ENCODE measurements around the gene CTXND1. TPM values are rescaled to one million over a fixed set of nuclear protein-coding genes. Genes with fewer than 3 reads are reported as not detected.

CTXND1 gene
- total and polyA plus RNA-seq, 2 experiments from 2014 or later = 0.05 TPM; not detected in 1

DNA sequence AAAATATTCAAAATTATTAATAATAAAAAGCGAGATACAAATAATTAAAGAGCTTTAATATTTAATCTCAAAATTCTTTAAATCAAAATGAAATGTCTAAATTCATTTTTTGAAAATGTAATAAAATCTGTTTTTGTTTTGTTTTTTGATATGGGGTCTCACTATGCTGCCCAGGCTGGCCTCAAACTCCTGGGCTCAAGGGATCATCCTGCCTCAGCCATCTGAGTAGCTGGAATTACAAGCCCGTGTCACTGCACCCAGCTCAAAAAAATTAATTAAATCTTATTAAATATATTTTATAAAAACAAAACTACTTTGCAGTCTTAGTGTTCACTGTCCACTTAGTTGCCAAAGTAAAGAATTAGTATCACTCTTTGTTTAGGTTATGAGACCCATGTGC is 60.8 kb downstream of the CTXND1 start:
- ATAC-seq (no peak), DNase-seq (ENCODE audit: low spot score) (no peak)
- H3K36me3 Mint-ChIP-seq (ENCODE audit: low read depth) = peaks cover 7% of the 10 kb centered on the region
- Histone ChIP-seq H3K4me3 (no peak overlapping the region), H3K27ac (ENCODE audit: low read depth) (no peak overlapping the region), H3K79me2 (replicated peaks; ENCODE audit: insufficient read depth) (no peaks in the 10 kb centered on the region), H3K4me2 (no peak overlapping the region), H4K20me1 (replicated peaks; ENCODE audit: insufficient read depth) (no peaks in the 10 kb centered on the region), H2AFZ (no peak overlapping the region), H3F3A (replicated peaks; ENCODE audit: low read depth) (no peaks in the 10 kb centered on the region), H3K4me1 (ENCODE audit: insufficient read depth) (no peaks in the 10 kb centered on the region), H3K27me3 (ENCODE audit: insufficient read depth) (no peaks in the 10 kb centered on the region), H3K9me2 (ENCODE audit: insufficient read depth) (peaks cover 7% of the 10 kb centered on the region), H3K36me3 (ENCODE audit: insufficient read depth) (no peaks in the 10 kb centered on the region)
- no peaks in the 10 kb centered on the region for H3K9me3 Mint-ChIP-seq
- TF ChIP-seq EZH2 (IDR thresholded peaks at IDR 0.05; ENCODE audit: low read depth, unreplicated experiment) = no peak
- no peak for TF ChIP-seq POLR2AphosphoS5 (IDR thresholded peaks at IDR 0.05; ENCODE audit: low read depth)
- no peak for TF ChIP-seq ZNF114 (CRISPR knock-in tag; IDR thresholded peaks at IDR 0.05)
- no peak for TF ChIP-seq JUNB (IDR thresholded peaks at IDR 0.05; ENCODE audit: unreplicated experiment)
- TF ChIP-seq, protein P1, sequence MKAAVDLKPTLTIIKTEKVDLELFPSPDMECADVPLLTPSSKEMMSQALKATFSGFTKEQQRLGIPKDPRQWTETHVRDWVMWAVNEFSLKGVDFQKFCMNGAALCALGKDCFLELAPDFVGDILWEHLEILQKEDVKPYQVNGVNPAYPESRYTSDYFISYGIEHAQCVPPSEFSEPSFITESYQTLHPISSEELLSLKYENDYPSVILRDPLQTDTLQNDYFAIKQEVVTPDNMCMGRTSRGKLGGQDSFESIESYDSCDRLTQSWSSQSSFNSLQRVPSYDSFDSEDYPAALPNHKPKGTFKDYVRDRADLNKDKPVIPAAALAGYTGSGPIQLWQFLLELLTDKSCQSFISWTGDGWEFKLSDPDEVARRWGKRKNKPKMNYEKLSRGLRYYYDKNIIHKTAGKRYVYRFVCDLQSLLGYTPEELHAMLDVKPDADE (IDR thresholded peaks at IDR 0.05) = no peak
- peaks cover 3% of the 10 kb centered on the region; the same call in 2 of the 3 replicates for H3K4me1 Mint-ChIP-seq
- no peaks in the 10 kb centered on the region for H3K27me3 Mint-ChIP-seq (ENCODE audit: insufficient read depth, low read depth, poor library complexity)
- no peak overlapping the region for H3K27ac Mint-ChIP-seq
- no peak overlapping the region for H3K4me3 Mint-ChIP-seq

DNA sequence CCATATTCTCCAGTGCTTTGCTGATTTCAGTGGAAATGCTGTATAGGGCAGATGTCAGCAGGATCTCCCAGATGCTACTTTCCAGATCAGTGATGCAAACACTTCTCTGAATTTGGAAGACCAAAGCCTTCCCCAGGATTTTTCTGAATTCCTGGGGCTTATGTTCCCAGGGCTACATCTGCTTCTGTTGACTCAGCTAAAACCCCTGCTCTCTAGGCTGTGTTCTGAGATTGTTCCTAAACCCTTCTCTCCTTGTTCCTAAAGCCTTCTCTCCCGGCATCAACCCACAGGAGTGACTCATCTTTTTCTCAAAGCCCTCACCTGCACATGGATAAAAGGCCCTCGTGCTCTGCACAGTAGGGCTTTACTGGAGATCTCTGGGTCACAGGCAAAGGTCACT is 63.8 kb downstream of the CTXND1 start:
- DNase-seq (ENCODE audit: low spot score) = no peak
- no peaks in the 10 kb centered on the region for H3K9me3 Mint-ChIP-seq
- no peak overlapping the region; the same call in 1 of the 2 replicates for H3K27ac ChIP-seq (ENCODE audit: low read depth)
- no peak overlapping the region for H3K4me3 Mint-ChIP-seq
- no peaks in the 10 kb centered on the region for H4K20me1 ChIP-seq (replicated peaks; ENCODE audit: insufficient read depth)
- H3K4me1 ChIP-seq (ENCODE audit: insufficient read depth) = no peaks in the 10 kb centered on the region
- H3K27me3 ChIP-seq (ENCODE audit: insufficient read depth) = no peaks in the 10 kb centered on the region
- no peak overlapping the region for H2AFZ ChIP-seq
- no peaks in the 10 kb centered on the region for H3K9me2 ChIP-seq (ENCODE audit: insufficient read depth)
- H3K4me3 ChIP-seq = no peak overlapping the region
- no peaks in the 10 kb centered on the region for H3K36me3 ChIP-seq (ENCODE audit: insufficient read depth)
- H3K36me3 Mint-ChIP-seq (ENCODE audit: low read depth) = peaks cover 14% of the 10 kb centered on the region
- peaks cover 3% of the 10 kb centered on the region; the same call in 2 of the 3 replicates for H3K4me1 Mint-ChIP-seq
- peak; percentile 36; the same call in 2 of the 3 replicates for ATAC-seq
- H3K27me3 Mint-ChIP-seq (ENCODE audit: insufficient read depth, low read depth, poor library complexity) = no peaks in the 10 kb centered on the region
- H3K79me2 ChIP-seq (replicated peaks; ENCODE audit: insufficient read depth) = no peaks in the 10 kb centered on the region
- H3F3A ChIP-seq (replicated peaks; ENCODE audit: low read depth) = no peaks in the 10 kb centered on the region
- H3K27ac Mint-ChIP-seq = peak overlapping the region; percentile 35; the same call in 1 of the 2 replicates
- H3K4me2 ChIP-seq = no peak overlapping the region
- TF ChIP-seq NANOG (IDR thresholded peaks at IDR 0.05; ENCODE audit: borderline replicate concordance) (no peak), JUNB (IDR thresholded peaks at IDR 0.05; ENCODE audit: unreplicated experiment) (no peak), POLR2AphosphoS5 (IDR thresholded peaks at IDR 0.05; ENCODE audit: low read depth) (no peak), EZH2phosphoT487 (IDR thresholded peaks at IDR 0.05; ENCODE audit: unreplicated experiment) (no peak), ZNF114 (CRISPR knock-in tag; IDR thresholded peaks at IDR 0.05) (no peak), STAT1 (IDR thresholded peaks at IDR 0.05; ENCODE audit: unreplicated experiment) (no peak), ZNF331 (CRISPR knock-in tag; IDR thresholded peaks at IDR 0.05; ENCODE audit: low read depth) (no peak), EZH2 (IDR thresholded peaks at IDR 0.05; ENCODE audit: low read depth, unreplicated experiment) (no peak), CREB1 (CRISPR knock-in tag; IDR thresholded peaks at IDR 0.05; ENCODE audit: low read depth) (no peak)
- TF ChIP-seq, protein P2, sequence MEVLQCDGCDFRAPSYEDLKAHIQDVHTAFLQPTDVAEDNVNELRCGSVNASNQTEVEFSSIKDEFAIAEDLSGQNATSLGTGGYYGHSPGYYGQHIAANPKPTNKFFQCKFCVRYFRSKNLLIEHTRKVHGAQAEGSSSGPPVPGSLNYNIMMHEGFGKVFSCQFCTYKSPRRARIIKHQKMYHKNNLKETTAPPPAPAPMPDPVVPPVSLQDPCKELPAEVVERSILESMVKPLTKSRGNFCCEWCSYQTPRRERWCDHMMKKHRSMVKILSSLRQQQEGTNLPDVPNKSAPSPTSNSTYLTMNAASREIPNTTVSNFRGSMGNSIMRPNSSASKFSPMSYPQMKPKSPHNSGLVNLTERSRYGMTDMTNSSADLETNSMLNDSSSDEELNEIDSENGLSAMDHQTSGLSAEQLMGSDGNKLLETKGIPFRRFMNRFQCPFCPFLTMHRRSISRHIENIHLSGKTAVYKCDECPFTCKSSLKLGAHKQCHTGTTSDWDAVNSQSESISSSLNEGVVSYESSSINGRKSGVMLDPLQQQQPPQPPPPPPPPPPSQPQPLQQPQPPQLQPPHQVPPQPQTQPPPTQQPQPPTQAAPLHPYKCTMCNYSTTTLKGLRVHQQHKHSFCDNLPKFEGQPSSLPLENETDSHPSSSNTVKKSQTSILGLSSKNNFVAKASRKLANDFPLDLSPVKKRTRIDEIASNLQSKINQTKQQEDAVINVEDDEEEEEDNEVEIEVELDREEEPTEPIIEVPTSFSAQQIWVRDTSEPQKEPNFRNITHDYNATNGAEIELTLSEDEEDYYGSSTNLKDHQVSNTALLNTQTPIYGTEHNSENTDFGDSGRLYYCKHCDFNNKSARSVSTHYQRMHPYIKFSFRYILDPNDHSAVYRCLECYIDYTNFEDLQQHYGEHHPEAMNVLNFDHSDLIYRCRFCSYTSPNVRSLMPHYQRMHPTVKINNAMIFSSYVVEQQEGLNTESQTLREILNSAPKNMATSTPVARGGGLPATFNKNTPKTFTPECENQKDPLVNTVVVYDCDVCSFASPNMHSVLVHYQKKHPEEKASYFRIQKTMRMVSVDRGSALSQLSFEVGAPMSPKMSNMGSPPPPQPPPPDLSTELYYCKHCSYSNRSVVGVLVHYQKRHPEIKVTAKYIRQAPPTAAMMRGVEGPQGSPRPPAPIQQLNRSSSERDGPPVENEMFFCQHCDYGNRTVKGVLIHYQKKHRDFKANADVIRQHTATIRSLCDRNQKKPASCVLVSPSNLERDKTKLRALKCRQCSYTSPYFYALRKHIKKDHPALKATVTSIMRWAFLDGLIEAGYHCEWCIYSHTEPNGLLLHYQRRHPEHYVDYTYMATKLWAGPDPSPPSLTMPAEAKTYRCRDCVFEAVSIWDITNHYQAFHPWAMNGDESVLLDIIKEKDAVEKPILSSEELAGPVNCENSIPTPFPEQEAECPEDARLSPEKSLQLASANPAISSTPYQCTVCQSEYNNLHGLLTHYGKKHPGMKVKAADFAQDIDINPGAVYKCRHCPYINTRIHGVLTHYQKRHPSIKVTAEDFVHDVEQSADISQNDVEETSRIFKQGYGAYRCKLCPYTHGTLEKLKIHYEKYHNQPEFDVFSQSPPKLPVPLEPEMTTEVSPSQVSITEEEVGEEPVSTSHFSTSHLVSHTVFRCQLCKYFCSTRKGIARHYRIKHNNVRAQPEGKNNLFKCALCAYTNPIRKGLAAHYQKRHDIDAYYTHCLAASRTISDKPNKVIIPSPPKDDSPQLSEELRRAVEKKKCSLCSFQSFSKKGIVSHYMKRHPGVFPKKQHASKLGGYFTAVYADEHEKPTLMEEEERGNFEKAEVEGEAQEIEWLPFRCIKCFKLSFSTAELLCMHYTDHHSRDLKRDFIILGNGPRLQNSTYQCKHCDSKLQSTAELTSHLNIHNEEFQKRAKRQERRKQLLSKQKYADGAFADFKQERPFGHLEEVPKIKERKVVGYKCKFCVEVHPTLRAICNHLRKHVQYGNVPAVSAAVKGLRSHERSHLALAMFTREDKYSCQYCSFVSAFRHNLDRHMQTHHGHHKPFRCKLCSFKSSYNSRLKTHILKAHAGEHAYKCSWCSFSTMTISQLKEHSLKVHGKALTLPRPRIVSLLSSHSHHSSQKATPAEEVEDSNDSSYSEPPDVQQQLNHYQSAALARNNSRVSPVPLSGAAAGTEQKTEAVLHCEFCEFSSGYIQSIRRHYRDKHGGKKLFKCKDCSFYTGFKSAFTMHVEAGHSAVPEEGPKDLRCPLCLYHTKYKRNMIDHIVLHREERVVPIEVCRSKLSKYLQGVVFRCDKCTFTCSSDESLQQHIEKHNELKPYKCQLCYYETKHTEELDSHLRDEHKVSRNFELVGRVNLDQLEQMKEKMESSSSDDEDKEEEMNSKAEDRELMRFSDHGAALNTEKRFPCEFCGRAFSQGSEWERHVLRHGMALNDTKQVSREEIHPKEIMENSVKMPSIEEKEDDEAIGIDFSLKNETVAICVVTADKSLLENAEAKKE (CRISPR knock-in tag; IDR thresholded peaks at IDR 0.05) = no peak
- TF ChIP-seq, protein P1 (IDR thresholded peaks at IDR 0.05) = no peak
- TF ChIP-seq, protein P3, sequence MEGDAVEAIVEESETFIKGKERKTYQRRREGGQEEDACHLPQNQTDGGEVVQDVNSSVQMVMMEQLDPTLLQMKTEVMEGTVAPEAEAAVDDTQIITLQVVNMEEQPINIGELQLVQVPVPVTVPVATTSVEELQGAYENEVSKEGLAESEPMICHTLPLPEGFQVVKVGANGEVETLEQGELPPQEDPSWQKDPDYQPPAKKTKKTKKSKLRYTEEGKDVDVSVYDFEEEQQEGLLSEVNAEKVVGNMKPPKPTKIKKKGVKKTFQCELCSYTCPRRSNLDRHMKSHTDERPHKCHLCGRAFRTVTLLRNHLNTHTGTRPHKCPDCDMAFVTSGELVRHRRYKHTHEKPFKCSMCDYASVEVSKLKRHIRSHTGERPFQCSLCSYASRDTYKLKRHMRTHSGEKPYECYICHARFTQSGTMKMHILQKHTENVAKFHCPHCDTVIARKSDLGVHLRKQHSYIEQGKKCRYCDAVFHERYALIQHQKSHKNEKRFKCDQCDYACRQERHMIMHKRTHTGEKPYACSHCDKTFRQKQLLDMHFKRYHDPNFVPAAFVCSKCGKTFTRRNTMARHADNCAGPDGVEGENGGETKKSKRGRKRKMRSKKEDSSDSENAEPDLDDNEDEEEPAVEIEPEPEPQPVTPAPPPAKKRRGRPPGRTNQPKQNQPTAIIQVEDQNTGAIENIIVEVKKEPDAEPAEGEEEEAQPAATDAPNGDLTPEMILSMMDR (conservative IDR thresholded peaks at IDR 0.05; ENCODE audit: low read depth in 2 of 2) = no peak

Measured in GM23338 (cell line).